ENCODE results near the gene SERPINE3.

The SERPINE3 gene
- total RNA-seq, result 0 reads per million in 2 donors

DNA sequence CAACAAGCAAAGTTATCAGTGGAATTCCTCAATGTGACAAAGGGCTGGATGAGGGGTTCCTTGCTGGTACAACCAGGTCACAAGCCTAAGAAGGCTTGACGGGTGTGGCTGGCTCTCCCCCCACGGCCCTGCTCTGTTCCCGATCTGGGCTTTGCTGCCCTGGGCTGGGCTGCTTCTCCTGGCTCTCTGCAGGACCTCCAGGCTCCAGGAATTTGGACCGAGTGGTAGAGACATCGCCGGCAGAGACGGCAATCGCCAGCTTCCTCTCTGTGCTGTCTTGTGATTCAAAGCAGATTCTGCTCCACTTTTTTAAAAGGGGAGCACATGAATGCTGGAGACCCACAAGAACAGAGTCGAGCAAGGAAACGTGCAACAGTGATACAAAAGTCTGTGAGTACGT, at the start of gene SERPINE3:
Gene SERPINE3 (plus strand): TSS at position 338 of the 400 bp plus-strand sequence. CDS start 1,401 bp downstream, outside the sequence.
- no peak for DNase-seq

DNA sequence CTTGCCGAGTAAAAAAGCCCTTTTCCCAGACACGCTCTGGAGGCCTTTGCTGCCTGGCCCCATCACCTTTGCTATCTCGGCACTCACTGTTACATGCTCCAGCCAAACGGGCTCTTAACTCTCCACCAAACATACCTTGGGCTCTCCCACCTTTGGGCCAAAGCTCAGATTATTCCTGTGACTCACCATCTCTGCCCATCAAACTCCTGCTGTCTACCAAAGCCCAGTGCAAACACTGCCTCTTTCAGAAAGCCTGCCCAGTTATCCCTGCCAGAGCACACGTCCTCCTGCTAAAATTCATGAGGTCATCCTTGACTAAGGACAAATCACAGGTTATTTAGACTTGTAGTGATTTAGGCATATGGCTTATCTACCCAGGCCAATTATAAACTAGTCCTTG, 48.1 kb upstream of the SERPINE3 start:
- no peak for DNase-seq

DNA sequence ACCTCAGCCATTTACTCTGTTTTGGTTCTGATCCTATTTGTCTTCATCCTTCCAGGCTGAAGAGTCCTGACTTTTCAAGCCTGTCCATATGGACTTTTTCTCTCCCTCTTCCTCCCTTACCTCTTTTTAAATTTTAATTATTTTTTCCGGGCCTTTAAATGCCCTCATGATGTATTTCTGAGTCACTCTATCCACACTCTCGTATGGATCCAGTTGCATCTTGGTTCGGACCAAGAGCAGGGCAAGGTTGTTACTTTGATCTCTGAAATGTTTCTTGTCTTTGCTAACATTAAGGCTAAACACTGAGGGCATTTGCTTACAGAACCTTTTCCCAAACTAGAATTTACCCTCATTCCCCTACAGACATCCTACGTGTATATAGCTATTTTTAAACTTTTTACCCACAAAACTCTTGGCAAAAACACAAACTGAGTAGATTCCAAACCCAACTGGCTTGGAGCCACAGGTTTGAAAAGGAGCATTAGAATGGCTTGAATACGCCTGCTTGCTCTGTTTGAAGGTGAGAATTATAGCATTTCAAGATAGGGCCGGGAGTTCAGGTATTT, 47.4 kb upstream of the SERPINE3 start:
- DNase-seq, result no peak

DNA sequence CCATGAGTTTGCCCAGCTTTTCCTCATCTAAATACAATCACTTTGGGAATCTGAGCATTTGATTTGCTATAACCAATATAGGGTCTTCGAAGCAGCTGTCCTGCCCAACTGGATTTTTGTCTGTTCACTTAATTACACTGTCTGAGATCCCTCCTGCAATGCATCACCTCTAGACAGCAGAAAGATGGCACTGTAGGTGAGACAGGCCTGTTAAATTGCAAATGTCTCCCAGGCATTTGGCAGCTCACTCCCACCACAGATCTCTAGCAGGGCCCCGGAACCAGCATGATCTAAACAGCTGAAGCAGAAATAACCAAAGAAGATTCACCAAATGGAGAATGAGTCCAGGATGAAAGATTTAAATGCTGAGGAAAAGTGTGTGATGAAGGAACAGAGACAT, 41.9 kb upstream of the SERPINE3 start:
- DNase-seq, result no peak

DNA sequence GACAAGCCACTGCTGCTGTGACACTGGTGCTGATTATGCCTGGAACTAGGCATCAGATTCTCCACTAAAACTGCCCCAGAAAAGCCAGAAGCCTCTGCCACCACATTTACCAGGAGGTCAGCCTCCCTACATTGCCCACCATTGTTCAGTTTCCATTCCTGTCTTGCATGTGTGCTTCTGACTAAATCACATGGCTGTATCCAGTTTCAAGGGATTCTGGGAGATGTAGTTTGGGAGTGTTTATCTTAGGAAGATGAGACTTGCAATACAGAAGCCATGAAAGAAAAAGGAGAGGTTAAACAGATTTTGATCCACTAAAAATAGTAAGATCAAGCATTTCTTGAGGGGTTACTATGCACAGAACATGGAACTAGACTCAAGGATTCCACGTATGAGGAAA, 40.7 kb upstream of the SERPINE3 start:
- no peak for DNase-seq

DNA sequence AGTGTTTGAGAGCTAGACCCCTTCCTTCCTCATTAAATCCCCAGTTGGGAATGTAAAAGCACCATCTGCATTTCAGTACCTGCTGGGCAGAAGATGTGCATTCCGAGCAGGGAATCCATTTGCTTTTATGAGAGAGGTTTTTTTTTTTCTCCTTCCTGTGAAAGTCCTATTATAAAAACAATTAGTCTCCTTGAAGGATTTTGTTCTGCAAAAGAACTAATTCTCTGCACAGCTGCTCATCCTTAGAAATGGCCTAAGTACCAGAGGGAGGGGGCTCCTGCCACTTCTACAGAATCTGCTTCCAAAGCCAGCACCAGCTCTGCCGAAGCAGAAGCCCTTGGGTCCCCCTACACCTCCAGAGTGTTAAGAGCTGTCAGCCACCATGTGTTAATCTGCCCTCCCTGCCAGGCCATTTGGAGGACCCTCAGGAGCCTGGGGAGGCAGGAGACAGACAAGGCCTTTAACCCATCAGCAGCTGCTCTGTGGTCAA, 36.4 kb upstream of the SERPINE3 start:
- no peak for DNase-seq

DNA sequence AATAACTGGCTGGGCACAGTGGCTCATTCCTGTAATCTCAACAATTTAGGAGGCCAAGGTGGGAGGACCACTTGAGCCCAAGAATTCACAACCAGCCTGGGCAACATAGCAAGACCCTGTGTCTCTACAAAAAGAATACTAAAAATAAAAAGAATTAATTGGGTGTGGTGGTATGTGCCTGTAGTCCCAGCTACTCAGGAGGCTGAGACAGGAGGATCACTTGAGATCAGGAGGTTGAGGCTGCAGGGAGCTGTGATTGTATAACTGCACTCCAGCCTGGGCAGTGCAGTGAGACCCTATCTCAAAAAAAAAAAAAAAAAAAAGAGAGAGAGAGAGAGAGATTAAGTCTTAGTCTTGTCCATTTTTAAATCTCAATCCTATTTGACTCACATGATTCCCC, 35.6 kb upstream of the SERPINE3 start:
- DNase-seq, result no peak

DNA sequence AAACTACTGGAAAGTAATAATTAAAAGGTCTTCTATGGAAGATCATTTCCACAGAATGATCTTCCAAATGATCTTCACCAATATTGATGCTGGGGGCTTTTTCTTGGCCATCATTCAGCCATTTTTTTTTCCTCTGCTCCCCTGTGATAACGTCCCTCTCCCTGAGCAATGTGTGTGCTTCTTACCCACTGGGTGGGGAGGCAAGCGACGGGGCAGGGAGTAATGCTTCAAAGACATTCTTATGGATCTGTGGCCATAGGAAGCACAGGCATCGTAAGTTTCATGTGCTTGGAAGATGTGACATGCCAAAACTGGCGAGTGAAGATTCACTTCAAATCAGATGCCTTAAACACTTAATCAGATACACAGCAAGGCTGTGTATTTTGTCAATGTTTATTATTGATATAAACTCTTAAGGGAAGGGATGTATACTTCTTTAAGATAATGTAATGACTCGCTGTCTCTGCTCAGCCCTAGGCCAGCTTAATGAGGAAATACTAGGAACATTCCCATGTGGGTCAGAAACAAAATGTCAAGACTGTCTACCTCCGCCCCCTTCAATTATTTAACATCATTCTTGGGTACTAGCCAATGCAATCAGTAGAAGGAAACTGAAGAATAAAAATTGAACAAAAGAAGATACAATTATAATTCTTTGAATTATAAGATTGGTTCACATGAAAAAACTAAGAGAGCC, 34.1 kb upstream of the SERPINE3 start:
- DNase-seq, result no peak

DNA sequence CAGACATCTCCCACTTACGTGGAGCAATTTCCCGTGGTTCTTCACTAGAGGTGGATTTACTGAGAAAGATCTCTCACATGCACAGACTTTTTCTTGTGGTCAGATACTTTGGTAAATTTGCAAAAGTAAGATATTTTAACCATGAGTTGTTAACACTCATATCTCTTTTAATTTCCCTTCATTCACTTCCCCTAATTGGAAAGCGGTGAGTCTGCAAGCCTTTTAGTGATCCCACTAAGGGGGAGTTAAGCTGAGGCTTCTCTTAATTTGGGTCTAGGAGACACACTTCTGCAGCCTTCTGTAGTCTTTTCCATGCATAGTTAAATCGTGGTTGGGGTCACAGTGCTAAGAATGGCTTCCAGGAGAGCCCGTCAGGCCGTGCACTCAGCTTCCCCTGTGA, 30.7 kb upstream of the SERPINE3 start:
- no peak for DNase-seq

DNA sequence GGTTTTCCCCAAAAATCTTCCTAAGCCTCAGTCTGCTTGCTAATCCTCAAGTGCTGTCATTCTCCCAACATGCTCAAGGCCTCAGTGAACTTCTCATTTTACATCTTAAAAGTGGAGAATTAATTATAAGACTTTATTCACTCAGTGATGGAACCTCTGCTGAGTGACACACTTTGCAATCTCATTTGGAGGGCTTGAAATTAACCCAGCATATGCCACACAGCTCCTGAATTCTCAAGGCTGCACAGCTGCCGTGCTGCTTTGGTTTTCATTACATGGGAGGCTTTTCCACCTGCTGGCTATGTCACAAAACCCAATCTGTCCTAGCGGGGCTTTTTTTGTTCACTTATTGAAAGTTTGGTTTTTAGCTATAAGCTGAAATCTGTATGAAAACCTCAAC, 28.3 kb upstream of the SERPINE3 start:
- DNase-seq, result no peak

DNA sequence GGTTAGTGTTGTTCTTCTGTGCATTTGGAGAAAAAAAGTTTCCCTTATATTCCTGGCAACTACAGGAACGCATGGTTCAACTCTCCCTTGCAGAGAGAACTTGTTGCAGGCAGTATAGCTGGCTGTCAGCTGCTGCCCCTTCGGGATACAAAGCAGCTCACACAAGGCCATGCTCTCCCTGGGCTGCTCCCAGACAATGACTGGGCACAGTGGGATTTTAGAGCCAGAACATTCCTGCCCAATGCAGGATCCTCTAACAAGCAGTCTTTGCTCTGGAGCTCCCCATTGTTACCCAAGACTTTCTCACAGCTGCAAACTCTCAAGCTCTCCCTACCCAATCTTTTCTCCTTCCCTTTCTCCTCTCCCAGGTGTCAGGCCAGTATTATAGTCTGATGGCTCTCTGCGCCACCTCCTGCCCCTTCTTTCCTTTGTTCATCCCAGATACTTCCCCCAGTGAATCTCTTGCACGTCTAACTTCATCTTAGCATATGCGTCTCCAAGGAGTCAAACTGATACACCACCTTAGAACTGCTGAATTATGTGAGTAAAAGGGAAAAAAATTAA, 27.5 kb upstream of the SERPINE3 start:
- DNase-seq, result no peak

DNA sequence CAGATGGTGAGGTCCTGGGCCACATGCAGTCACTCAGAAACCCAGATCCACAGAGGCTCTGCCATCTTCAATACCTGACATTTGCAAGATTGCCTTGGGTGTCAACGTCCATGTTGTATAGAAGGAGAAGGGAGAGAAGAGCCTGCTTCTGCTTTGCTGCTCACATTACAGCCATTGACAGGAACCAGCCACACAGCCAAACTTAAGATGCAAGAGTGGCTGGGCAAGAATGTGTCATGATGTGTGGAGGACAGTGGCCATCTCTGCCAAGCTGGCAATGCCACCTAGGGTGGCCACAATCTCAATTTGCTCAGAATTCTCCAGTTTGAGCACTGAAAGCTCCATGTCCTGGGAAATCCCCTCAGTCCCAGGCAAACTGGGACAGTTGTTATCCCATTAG, 25.9 kb upstream of the SERPINE3 start:
- no peak for DNase-seq

DNA sequence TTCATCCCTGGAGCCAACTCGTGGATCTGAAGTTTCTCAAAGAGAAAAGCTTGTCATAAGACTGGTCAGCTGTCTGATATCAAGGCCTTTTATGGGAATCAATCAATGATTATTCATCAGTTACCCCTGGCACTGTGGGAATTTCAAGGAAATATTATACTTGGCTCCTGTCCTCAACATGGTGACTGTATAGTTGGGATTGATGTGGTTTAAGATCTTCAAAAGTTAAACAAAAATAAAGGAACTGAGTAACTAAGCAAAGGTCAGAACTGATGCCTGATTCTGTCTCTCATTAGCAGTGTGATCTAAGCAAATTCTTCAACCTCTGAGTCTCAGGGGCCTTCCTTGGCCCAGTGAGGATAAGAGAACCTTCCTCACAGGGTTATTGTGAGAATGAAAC, 22.2 kb upstream of the SERPINE3 start:
- DNase-seq, result no peak

DNA sequence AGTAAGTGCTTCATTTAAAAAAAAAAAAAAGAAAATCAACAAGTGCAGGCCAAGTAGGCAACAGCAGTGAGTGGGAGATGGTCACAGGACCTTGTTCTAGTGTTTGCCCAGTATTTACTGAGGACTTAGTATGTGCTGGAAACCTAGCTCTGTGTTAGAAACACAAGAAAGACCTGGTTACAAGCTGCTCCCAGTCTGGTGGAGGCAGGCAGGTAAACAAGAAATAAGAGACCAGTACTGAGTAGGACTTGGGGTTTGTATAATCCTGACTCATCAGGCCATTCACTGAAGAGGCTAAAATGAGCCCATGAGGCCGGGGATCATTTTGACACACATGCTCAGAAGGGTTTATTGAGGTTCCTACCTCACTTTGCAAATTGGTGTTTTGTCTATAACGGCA, 21.5 kb upstream of the SERPINE3 start:
- DNase-seq, result no peak

DNA sequence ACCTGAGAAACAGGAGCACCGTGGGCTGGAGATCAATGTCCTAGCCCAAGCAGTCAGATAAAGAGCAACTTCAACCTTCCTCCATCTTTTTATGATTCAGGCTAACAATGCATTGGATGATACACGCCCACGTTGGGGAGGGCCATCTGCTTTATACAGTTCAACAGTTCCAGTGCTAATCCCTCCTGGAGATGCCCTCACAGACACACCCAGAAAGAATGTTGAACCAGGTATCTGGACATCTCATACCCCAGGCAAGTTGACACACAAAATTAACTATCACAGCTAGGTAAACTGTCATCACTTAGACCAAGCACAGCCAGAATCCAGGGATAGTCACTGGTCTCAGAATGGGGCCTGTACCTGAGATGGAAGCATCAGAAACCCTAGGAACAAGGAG, 20.6 kb upstream of the SERPINE3 start:
- no peak for DNase-seq

DNA sequence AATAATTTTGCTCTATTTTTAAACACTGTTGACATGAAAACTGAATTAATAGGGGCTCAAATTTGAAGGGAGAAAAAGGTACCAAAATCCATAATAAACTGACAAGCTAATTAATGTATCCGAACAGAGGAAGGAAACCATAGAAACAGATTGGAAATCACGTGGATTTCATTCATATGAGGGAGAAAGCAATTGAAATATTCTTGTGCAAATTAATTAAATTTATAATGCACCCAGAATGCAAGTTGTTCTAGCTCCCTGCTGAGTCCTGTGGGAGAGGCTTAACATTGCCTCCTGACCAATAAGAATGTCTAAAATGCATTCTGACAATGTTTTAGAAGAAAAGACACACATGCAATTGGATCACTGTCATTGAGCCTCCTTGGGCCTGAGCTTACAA, 17.7 kb upstream of the SERPINE3 start:
- DNase-seq, result no peak

DNA sequence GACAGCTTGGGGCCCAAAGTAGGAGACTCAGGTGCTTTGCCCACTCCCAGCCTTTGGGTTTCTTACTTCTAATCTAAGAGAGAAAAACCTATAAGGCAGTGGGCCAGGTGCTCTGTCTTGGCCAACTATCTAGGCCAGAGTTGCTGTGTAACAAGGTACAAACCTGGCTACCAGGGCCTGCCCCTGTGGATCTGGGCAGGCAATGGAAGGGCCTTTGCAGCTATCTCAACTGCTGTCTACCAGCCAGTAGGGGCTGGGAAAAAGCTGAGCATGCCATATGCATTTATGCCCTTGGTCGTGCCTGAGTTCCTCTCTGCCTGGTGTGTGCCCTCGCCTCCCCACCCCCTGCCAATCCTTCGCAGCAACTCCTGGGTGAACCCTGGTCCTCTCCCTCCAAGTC, 16.7 kb upstream of the SERPINE3 start:
- no peak for DNase-seq

DNA sequence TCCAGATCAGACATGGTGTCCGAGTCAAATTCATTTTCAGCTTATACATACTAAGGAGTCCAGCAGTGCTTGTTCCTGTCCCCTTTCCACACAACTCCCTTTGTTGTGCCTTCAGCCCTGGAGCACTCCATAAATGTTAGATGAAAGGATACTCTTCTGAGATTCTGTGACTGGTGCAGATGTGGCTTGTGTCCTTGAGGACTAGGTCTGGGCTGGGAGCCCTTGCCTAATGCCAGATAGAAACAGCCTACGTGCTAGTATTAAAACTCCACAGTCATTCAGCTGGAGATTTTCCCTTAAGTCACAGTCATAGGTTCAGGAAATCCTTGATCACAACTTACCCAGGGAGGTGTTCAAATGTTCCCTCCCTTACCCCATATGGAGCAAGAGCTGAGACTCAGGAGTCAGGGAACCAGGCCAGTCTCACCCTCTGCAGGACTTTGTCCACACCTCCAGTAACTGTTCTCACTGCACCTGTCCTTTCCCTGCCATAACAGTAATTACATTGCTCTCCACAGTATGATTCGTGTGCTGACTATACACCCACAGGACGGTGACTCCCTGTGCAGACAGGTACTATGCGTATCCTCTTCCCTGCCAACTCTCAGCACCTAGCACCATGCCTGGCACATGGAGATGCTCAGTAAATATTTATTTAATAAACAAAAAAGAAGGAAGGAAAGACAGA, 15.5 kb upstream of the SERPINE3 start:
- DNase-seq, result no peak

DNA sequence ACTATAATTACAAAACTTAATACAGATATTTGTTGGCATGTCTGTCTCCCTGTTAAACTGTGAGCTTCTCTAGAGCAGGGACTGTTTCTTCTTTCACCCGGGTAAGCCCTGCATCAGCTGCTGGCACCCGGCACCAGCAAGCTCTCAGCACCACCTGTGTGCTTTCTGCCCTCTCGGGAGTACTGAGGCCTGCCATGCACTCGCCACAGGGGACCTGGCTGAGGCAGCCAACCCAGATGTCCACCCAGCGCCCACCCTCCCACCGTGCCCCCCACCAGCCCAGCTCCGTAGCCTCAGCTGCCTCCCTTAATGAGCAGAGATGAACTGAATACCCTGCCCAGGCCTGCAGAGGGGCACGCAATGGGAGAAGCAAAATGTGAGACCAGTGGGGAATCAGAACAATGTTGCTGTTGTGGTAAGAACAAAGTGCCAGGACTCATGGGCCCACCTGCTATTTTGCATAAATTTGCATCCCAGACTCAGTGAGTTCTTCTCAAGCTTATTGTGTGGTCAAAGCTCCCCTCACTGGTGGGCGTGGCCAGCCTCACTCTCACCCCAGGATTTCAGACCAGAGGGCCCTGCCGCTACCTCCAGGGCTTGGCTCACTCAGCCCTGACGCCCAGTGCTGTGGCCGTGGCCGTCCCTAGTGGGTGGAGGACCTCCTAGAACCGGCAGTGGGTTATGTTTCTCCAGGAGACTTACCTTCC, 14.6 kb upstream of the SERPINE3 start:
- DNase-seq, result no peak

DNA sequence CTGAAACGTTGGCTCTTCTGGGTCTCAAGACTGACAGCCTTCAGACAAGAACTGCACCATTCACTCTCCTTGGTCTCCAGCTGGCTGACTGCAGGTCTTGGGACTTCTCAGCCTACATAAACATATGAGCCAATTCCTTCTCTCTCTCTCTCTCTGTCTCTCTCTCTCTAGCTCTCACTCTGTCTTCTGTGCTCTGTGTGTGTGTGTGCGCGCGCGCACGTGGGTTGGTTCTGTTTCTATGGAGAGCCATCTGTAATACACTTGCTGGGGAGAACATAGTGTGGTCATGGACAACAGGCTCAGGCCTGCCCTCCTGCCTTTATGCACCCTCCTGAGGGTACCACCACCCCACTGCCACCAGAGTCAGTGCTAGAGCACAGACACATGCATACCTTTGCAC, 13.7 kb upstream of the SERPINE3 start:
- no peak for DNase-seq

DNA sequence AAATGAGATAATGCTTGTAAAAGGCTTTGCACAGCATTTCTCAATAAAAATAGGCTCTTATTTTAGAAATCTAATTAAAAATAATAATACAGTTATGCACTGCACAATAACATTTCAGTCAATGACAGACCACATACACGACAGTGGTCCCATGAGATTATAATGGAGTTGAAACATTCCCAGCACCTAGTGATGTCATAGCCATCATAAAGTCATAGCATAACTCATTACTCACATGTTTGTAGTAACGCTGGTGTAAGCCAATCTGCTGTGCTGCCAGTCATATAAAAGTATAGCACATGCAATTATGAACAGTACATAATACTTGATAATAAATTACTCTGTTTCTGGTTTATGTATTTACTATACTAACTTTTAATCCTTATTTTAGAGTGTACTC, 12.7 kb upstream of the SERPINE3 start:
- no peak for DNase-seq

DNA sequence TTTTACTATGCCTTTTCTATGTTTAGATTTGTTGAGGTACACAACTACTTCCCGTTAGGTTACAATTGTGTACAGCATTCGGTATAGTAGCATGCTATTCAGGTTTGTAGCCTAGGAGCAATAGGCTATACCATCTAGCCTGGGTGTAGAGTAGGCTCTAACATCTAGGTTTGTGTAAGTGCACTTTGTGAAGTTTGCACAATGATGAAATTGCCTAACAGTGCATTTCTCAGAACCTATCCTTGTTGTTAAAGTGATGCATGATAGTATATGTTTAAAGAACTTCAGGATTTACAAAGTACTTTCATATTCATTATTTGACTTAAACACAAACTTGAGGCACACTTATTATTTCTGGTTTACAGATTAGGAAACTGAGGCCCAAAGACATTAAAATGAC, 11.5 kb upstream of the SERPINE3 start:
- DNase-seq, result no peak

DNA sequence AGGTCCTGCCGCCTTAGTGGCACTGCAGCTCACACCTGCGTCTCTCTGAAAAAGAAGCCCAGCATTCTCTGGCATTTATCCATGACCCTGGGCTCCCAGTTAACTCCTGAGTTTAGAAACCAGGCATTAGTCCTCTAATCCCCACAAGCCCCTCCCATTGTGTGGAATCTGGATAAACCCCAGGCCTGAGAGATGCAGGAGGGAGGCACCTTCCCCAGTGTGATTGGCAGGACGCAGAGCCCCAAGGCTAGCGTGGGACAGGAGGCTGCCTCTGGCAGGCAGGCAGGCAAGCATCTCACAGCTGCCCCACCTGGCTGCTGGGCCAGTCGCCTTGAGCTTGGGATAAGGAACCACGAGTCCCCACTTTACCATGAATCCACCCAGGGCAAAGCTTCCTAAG, 11.0 kb upstream of the SERPINE3 start:
- DNase-seq, result no peak
